ENCODE results near the gene NINJ1. TPM values are rescaled to one million over a fixed set of nuclear protein-coding genes. Genes with fewer than 3 reads are reported as not detected.

NINJ1 gene
- total and polyA plus RNA-seq, 2 donors (not counting 3 experiments of a cell fraction or from before 2014, with no cell fraction given), result 31.5 to 57.7 TPM

DNA sequence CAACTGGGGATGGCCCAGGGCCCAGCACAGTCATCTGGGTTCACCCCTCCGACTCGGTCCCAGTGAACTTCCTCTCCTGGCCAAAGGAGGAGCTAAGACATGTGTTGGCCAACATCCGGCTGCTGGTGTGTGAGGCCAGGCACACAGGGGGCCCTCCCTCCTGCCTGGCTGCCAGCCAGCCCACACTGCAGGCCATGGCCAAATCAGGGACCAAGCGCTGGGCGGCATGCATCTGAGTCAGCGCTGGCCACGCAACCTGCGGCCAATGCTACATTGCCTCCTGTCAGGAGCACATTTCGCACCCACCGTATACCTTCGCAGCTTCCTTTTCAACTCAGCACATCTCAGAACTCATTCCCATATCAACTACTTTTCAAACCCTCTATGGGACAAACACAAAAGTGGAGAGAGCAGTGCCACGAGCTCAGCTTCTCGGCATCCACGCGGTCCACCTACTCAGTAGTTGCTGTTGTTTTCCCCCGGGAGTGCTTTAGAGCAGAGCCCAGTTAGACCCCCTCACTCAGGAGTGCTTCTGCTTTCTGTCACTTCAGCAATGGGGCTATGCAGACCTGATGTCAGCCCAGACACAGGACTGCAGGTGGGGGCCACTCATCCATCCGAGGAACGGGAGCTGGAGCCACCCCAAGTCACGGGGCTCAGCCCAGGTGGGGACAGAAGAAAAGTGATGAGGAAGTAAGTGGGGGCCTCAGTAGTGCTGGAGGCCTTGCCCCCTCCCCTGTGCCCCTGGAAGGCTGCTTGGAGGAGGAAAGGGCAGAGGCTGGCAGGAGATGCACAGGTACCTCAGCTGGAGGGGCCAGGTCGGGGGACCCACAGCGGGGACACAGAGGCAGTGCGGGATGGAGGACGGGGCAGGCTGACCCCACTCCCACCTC is 13.9 kb downstream of the NINJ1 start:
- Histone ChIP-seq H3K27ac (ENCODE audit: insufficient read depth, low read depth, low read length) (no peak overlapping the region), H3K4me1 (ENCODE audit: control insufficient read depth, extremely low read depth, insufficient read depth, low read length) (peaks cover 10% of the 10 kb centered on the region), H4K20me1 (replicated peaks; ENCODE audit: control insufficient read depth, extremely low read depth, insufficient read depth, low read length) (no peaks in the 10 kb centered on the region), H3K9me3 (replicated peaks; ENCODE audit: control insufficient read depth, insufficient read depth, low read length) (no peaks in the 10 kb centered on the region), H3K36me3 (ENCODE audit: control insufficient read depth in 2 of 2, extremely low read depth in 1 of 2, insufficient read depth in 2 of 2, low read length in 2 of 2) (peaks cover 0 to 13% of the 10 kb centered on the region in 2 experiments), H3K4me2 (ENCODE audit: insufficient read depth, low read length) (no peak overlapping the region), H3K79me2 (ENCODE audit: control insufficient read depth, insufficient read depth, low read length) (no peaks in the 10 kb centered on the region), H3K27me3 (ENCODE audit: control insufficient read depth in 2 of 2, insufficient read depth in 2 of 2, low read length in 2 of 2) (no peaks in the 10 kb centered on the region), H2AFZ (ENCODE audit: low read depth, low read length) (no peak overlapping the region), H3K4me3 (replicated peaks in 1 of 3; ENCODE audit: insufficient read depth in 1 of 3, low read depth in 1 of 3, low read length in 3 of 3) (no peak overlapping the region), H3K9me1 (replicated peaks; ENCODE audit: control insufficient read depth, extremely low read depth, insufficient read depth, low read length) (no peaks in the 10 kb centered on the region), H3K9ac (replicated peaks; ENCODE audit: extremely low read depth, insufficient read depth, low read length) (no peak overlapping the region)
- DNase-seq (ENCODE audit: low read depth, low spot score) (peak; percentile 80), FAIRE-seq (peak; percentile 98)
- dilution Hi-C loops (cut with MboI; ENCODE audit: extremely low pct_ligation_motif_present, low sequenced_read_pairs), result no loop called here
- intact Hi-C loops (cut with micrococcal nuclease), result loop anchor here (1.0 kb wide), 2 partner anchors 9 to 22 kb away; no protein-coding TSS in a partner anchor
- ChIA-PET CTCF (interaction anchor here (0.8 to 6.2 kb wide), 13 partner anchors 10 to 446 kb away, joined by 3 to 70 read pairs (median 10); partner anchors contain the start of genes CARD19 and NINJ1), POLR2A (interaction anchor here (1.2 to 3.4 kb wide), 3 partner anchors 9 to 14 kb away, joined by 3 to 11 read pairs (median 9); partner anchors contain the start of gene NINJ1)
- TF ChIP-seq, protein P1, sequence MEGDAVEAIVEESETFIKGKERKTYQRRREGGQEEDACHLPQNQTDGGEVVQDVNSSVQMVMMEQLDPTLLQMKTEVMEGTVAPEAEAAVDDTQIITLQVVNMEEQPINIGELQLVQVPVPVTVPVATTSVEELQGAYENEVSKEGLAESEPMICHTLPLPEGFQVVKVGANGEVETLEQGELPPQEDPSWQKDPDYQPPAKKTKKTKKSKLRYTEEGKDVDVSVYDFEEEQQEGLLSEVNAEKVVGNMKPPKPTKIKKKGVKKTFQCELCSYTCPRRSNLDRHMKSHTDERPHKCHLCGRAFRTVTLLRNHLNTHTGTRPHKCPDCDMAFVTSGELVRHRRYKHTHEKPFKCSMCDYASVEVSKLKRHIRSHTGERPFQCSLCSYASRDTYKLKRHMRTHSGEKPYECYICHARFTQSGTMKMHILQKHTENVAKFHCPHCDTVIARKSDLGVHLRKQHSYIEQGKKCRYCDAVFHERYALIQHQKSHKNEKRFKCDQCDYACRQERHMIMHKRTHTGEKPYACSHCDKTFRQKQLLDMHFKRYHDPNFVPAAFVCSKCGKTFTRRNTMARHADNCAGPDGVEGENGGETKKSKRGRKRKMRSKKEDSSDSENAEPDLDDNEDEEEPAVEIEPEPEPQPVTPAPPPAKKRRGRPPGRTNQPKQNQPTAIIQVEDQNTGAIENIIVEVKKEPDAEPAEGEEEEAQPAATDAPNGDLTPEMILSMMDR (IDR thresholded peaks at IDR 0.05; ENCODE audit: extremely low read depth in 1 of 2, insufficient read depth in 1 of 2, low read depth in 1 of 2, low read length in 2 of 2), result peak in 1 of 2 donors; percentile 41
- TF ChIP-seq FOS (IDR thresholded peaks at IDR 0.05; ENCODE audit: borderline replicate concordance, insufficient read depth, low read length), result peak; percentile 70
- peak; percentile 84 for TF ChIP-seq POLR2AphosphoS5 (IDR thresholded peaks at IDR 0.05; ENCODE audit: insufficient read depth, low read depth, low read length)
- TF ChIP-seq EZH2 (IDR thresholded peaks at IDR 0.05; ENCODE audit: borderline replicate concordance, low read depth, low read length, severe bottlenecking), result no peak
- TF ChIP-seq, protein P2, sequence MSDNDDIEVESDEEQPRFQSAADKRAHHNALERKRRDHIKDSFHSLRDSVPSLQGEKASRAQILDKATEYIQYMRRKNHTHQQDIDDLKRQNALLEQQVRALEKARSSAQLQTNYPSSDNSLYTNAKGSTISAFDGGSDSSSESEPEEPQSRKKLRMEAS (IDR thresholded peaks at IDR 0.05; ENCODE audit: insufficient read depth, insufficient read length), result peak; percentile 33
- TF ChIP-seq MYC (IDR thresholded peaks at IDR 0.05; ENCODE audit: low read depth, low read length), result peak; percentile 52
- no peak for TF ChIP-seq JUN (IDR thresholded peaks at IDR 0.05; ENCODE audit: borderline replicate concordance, insufficient read depth, insufficient read length, low read depth)
- TF ChIP-seq POLR2A (IDR thresholded peaks at IDR 0.05; ENCODE audit: low read depth, low read length), result peak; percentile 30
- BruUV-seq (replicated peaks), result no TSS peak
